Psoas muscle (tissue), 8 donors: Measurements from ENCODE around the gene YBX3. TPM values are rescaled to one million over a fixed set of nuclear protein-coding genes. Genes with fewer than 3 reads are reported as not detected.

Experiments used
- ATAC-seq, 4 donors: fragments of 200-7000 bp; cut with Tn5 transposase; one replicate each; pipeline ENCODE4 v1.9.1; 2020; ENCODE audit warnings: moderate library complexity in 3 of 4, mild to moderate bottlenecking in 2 of 4
- DNase-seq, 2 donors: peaks; one replicate each; pipeline ENCODE4 v3.0.0-alpha.2; 2020
- H3K27ac ChIP-seq: fragments of 200-600 bp; one replicate; pipeline ENCODE4 v1.8.0; 2022
- H3K27me3 ChIP-seq, 3 donors: fragments of 200-600 bp in 1 of 3; one replicate each; pipeline versions ENCODE4 v1.6.1 to v1.8.0; 2013 to 2022; ENCODE audit warnings: low read length in 2 of 3, mild to moderate bottlenecking in 2 of 3, moderate library complexity in 1 of 3; ENCODE audit not compliant: insufficient read depth in 3 of 3
- H3K36me3 ChIP-seq, 2 donors: fragments of 200-600 bp in 1 of 2; one replicate each; pipeline versions ENCODE4 v1.6.1 to v1.8.0; 2013 to 2022; ENCODE audit warnings: low read depth in 1 of 2, mild to moderate bottlenecking in 1 of 2, moderate library complexity in 1 of 2; ENCODE audit not compliant: insufficient read depth in 1 of 2
- H3K4me1 ChIP-seq: fragments of 200-600 bp; one replicate; pipeline ENCODE4 v1.8.0; 2022
- H3K4me3 ChIP-seq: fragments of 200-600 bp; one replicate; pipeline ENCODE4 v1.8.0; 2022; ENCODE audit warnings: mild to moderate bottlenecking
- H3K9me3 ChIP-seq: fragments of 200-600 bp; one replicate; pipeline ENCODE4 v1.8.0; 2022
- WGBS, 3 donors: extraction: QIAGEN DNeasy Blood & Tissue Kit; methylation state at CpG; one replicate each; pipeline versions ENCODE4 v1.1.6 to v1.1.7; 2013; 5-methylcytosine and 5-hydroxymethylcytosine counted together
- intact Hi-C, 2 donors: fragments of 100-400 bp; cut with DNase I; formaldehyde crosslinking; loops; one replicate each; pipeline versions ENCODE4 v1.11.0 to v1.14.2; 2022
- polyA plus RNA-seq, 3 donors: library from polyadenylated mRNA; stranded (reverse); fragments of 200-250 nt; gene quantifications; one replicate each; pipeline ENCODE4 v1.2.3, GENCODE V29; 2013
- total RNA-seq, 4 donors: library from RNA; stranded (reverse); fragmentation: NEBNext Ultra II Directional in 2 of 4; extraction: Animal tissue kit (Norgen Biotek cat#: 25700) in 2 of 4; gene quantifications; one replicate each; pipeline versions ENCODE4 v1.2.1 to v1.2.4, GENCODE V29; 2021 to 2023
- TF ChIP-seq, protein P1 (sequence below): fragments of 200-600 bp; IDR thresholded peaks from one replicate; pipeline ENCODE4 v1.8.0; 2022; ENCODE audit warnings: antibody characterized with exemption
- donor health status: healthy with polysubstance abuse.
- donor health status: DM: no; HTN: no; CAD: no; lungs with moderate emphysema.
- donor health status: Bipolar disorder and iron deficiency.
- donor health status: healthy.
- donor health status: DM: yes; HTN: yes; CAD: no.
- donor health status: DM: no; HTN: no; CAD: no.
- donor health status: DM: no; HTN: no; CAD: no.
- donor health status: DM: yes; HTN: yes; CAD: no.

Gene YBX3
- total and polyA plus RNA-seq, 7 donors: 2,735 to 6,125 (median 4,885) TPM

GRCh38 chr12:10741845-10742244 lies 18.7 kb upstream of the YBX3 start:
- H3K4me1 ChIP-seq: no peaks in the 10 kb centered on the region
- TF ChIP-seq, protein P1, sequence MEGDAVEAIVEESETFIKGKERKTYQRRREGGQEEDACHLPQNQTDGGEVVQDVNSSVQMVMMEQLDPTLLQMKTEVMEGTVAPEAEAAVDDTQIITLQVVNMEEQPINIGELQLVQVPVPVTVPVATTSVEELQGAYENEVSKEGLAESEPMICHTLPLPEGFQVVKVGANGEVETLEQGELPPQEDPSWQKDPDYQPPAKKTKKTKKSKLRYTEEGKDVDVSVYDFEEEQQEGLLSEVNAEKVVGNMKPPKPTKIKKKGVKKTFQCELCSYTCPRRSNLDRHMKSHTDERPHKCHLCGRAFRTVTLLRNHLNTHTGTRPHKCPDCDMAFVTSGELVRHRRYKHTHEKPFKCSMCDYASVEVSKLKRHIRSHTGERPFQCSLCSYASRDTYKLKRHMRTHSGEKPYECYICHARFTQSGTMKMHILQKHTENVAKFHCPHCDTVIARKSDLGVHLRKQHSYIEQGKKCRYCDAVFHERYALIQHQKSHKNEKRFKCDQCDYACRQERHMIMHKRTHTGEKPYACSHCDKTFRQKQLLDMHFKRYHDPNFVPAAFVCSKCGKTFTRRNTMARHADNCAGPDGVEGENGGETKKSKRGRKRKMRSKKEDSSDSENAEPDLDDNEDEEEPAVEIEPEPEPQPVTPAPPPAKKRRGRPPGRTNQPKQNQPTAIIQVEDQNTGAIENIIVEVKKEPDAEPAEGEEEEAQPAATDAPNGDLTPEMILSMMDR: no peak
- no peak overlapping the region for H3K4me3 ChIP-seq
- H3K36me3 ChIP-seq: no peaks in the 10 kb centered on the region
- DNase-seq (no peak), ATAC-seq (no peak)
- no peaks in the 10 kb centered on the region for H3K27me3 ChIP-seq
- H3K27ac ChIP-seq: no peak overlapping the region
- intact Hi-C loops: no loop called here
- H3K9me3 ChIP-seq: no peaks in the 10 kb centered on the region

- no peak for DNase-seq
- no peak overlapping the region for H3K27ac ChIP-seq
- TF ChIP-seq, protein P1: no peak
- no peaks in the 10 kb centered on the region for H3K36me3 ChIP-seq
- intact Hi-C loops: no loop called here
- no peak overlapping the region for H3K4me3 ChIP-seq
- H3K27me3 ChIP-seq: no peaks in the 10 kb centered on the region
- H3K4me1 ChIP-seq: no peaks in the 10 kb centered on the region
- no peaks in the 10 kb centered on the region for H3K9me3 ChIP-seq
- no peak for ATAC-seq
- 79 to 87% (median 83%) methylated on average over 1 of the region's 1 CpG for WGBS, 3 donors
Observed at GRCh38 chr12:10740182-10740581, 17.1 kb upstream of the YBX3 start.

DNA sequence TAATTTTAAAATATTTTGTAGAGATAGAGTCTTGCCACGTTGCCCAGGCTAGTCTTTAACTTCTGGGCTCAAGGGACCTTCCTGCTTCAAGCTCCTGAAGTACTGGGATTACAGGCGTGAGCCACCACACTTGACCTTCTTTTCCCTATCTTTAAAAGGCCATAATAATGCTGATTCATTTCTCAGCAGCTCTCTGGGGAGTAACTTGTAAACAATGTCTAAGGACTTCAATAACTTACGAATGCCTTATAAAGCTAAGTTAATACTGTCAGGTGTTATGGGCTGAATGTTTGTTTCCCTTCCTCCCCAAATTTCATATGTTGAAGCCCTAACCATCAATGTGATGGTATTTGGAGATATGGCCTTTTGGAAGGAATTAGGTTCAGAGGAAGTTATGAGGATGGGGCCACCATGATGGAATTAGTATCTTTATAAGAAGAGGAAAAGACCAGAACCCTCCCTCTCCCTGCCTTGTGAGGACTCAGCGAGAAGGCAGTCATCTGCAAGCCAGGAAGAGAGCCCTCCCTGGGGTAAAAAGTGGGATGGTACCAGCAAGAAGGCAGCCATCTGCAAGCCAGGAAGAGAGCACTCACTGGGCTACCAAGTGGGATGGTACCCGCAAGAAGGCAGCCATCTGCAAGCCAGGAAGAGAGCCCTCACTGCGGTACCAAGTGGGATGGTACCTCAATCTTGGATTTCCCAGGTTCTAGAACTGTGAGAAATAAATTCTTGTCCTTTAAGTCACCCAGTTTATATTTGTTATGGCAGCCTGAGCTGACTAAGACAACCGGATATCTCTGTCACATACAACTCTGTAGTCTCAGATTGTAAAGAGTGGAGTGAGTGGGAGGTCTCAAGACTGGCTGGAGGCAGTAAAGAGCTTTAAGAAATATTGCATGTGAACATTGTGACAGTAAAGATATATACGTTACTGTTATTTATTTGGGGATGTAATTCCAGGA lies 16.3 kb upstream of the YBX3 start:
- DNase-seq: no peak
- Histone ChIP-seq H3K4me3 (no peak overlapping the region), H3K4me1 (no peaks in the 10 kb centered on the region), H3K36me3 (no peaks in the 10 kb centered on the region), H3K27ac (no peak overlapping the region), H3K9me3 (no peaks in the 10 kb centered on the region), H3K27me3 (no peaks in the 10 kb centered on the region)
- TF ChIP-seq, protein P1: no peak
- 81 to 86% (median 84%) methylated on average over 8 of the region's 8 CpGs for WGBS, 3 donors
- intact Hi-C loops: no loop called here
- ATAC-seq: no peak

- no peaks in the 10 kb centered on the region for H3K4me1 ChIP-seq
- H3K4me3 ChIP-seq: no peak overlapping the region
- ATAC-seq: no peak
- no peaks in the 10 kb centered on the region for H3K36me3 ChIP-seq
- intact Hi-C loops: no loop called here
- DNase-seq: no peak
- no peak overlapping the region for H3K27ac ChIP-seq
- TF ChIP-seq, protein P1: no peak
- H3K27me3 ChIP-seq: no peaks in the 10 kb centered on the region
- H3K9me3 ChIP-seq: no peaks in the 10 kb centered on the region
- 55 to 61% (median 58%) methylated on average over 1 of the region's 1 CpG for WGBS, 3 donors
Observed at GRCh38 chr12:10737249-10737648, 14.1 kb upstream of the YBX3 start.

- 43 to 68% (median 55%) methylated on average over 1 of the region's 1 CpG for WGBS, 3 donors
- H3K27me3 ChIP-seq: no peaks in the 10 kb centered on the region
- H3K4me3 ChIP-seq: no peak overlapping the region
- no peaks in the 10 kb centered on the region for H3K36me3 ChIP-seq
- intact Hi-C loops: no loop called here
- ATAC-seq (no peak), DNase-seq (no peak)
- no peaks in the 10 kb centered on the region for H3K9me3 ChIP-seq
- TF ChIP-seq, protein P1: no peak
- H3K27ac ChIP-seq: no peak overlapping the region
- H3K4me1 ChIP-seq: no peaks in the 10 kb centered on the region
Observed at GRCh38 chr12:10736463-10736862, 13.3 kb upstream of the YBX3 start.
